Glutamatergic neuron (in vitro differentiated cells): Measurements from ENCODE around the gene MAP7D2. TPM values are rescaled to one million over a fixed set of nuclear protein-coding genes. Genes with fewer than 3 reads are reported as not detected.

Source experiments
- DNase-seq: peaks from one replicate; pipeline ENCODE4 v3.0.0; 2022
- H3K27ac Mint-ChIP-seq: one replicate; pipeline ENCODE4 v1.8.0; 2020; ENCODE audit warnings: mild to moderate bottlenecking, mixed read lengths, inconsistent platforms; ENCODE audit not compliant: unreplicated experiment
- H3K27me3 Mint-ChIP-seq: one replicate; pipeline ENCODE4 v1.8.0; 2020; ENCODE audit warnings: mild to moderate bottlenecking, moderate library complexity, mixed read lengths, inconsistent platforms; ENCODE audit not compliant: unreplicated experiment
- H3K36me3 Mint-ChIP-seq: one replicate; pipeline ENCODE4 v1.8.0; 2020; ENCODE audit warnings: mild to moderate bottlenecking, mixed read lengths, inconsistent platforms; ENCODE audit not compliant: unreplicated experiment
- H3K4me1 Mint-ChIP-seq: one replicate; pipeline ENCODE4 v1.8.0; 2020; ENCODE audit warnings: mild to moderate bottlenecking, low read depth, mixed read lengths, inconsistent platforms; ENCODE audit not compliant: unreplicated experiment
- H3K4me3 Mint-ChIP-seq: one replicate; pipeline ENCODE4 v1.8.0; 2020; ENCODE audit warnings: mild to moderate bottlenecking, mixed read lengths, inconsistent platforms; ENCODE audit not compliant: unreplicated experiment
- H3K9me3 Mint-ChIP-seq: one replicate; pipeline ENCODE4 v1.8.0; 2020; ENCODE audit warnings: mild to moderate bottlenecking, moderate library complexity, mixed read lengths, inconsistent platforms; ENCODE audit not compliant: unreplicated experiment
- total RNA-seq: library from RNA; stranded (reverse); fragmentation: NEBNext Ultra II Directional; extraction: Animal tissue kit (Norgen Biotek cat#: 25700); gene quantifications from one replicate; pipeline ENCODE4 v1.2.1, GENCODE V29; 2021; ENCODE audit not compliant: unreplicated experiment
- TF ChIP-seq, protein P1 (sequence below): fragments of 200-600 bp; sonication (generic); IDR thresholded peaks from one replicate; pipeline ENCODE4 v1.5.0; 2021; ENCODE audit not compliant: partially characterized antibody, unreplicated experiment

The MAP7D2 gene
- total RNA-seq, 1 donor from 2014 or later: 3.0 TPM

DNA sequence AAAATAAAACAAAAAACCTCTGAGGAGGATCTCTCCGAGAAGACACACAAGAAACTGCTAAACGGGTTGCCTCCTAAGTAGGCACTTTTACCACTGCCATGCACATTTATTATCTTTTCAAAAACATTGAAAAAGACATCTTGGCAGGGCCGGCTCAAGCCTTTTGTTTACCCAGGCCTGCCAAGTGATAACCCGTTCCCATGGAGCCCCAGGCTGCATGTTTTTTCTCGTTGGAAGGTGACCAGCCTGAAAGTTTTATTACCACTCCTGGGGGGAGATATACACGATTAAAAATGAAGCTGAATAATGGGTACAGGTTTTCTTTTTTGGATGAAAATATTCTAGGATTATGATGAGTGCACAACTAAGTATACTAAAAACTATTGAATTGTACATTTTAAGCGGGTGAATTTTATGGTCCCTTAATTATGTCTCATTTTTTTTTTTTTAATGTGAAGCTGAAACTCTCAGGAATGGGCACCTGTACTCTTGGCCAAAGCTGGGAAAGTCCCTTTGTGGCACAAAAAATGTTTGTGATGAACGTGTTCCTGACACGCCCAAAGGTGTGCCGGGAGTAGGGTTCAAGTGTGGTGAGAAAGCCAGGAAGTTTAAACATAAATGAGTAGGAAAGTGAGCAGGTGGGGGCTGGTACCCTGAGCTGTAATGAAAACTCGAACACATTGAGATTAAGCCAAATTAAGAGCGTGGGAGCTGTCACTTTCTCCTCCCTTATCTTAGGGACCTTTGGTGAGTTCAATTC, 1.5 kb upstream of the MAP7D2 start:
- DNase-seq: no peak
- TF ChIP-seq, protein P1, sequence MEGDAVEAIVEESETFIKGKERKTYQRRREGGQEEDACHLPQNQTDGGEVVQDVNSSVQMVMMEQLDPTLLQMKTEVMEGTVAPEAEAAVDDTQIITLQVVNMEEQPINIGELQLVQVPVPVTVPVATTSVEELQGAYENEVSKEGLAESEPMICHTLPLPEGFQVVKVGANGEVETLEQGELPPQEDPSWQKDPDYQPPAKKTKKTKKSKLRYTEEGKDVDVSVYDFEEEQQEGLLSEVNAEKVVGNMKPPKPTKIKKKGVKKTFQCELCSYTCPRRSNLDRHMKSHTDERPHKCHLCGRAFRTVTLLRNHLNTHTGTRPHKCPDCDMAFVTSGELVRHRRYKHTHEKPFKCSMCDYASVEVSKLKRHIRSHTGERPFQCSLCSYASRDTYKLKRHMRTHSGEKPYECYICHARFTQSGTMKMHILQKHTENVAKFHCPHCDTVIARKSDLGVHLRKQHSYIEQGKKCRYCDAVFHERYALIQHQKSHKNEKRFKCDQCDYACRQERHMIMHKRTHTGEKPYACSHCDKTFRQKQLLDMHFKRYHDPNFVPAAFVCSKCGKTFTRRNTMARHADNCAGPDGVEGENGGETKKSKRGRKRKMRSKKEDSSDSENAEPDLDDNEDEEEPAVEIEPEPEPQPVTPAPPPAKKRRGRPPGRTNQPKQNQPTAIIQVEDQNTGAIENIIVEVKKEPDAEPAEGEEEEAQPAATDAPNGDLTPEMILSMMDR: no peak
- H3K27me3 Mint-ChIP-seq: peaks cover 1% of the 10 kb centered on the region

DNA sequence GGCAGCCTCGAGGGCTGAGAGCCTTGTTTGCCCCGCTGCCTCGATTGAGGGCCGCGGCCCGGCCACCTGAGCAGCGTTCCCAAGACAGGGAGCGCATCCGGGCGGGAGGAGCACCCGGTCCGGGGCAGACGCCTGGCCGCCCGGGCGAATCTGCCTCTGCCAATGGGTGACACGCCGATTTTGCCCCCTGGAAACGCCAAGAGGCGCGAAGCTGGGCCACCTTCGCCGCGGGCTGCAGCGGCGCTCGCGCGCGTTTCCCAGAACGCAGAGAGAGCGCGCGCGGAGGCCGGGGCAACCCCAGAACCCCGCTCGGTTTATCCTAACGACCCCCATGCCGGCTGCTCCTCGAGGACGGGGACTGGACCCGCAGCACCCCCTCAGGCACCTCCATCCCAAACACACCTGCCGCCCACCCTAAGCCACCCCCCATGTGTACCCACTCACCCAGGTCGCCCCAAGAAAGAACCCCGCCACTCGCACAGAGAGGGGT, 575 bp downstream of the MAP7D2 start:
- DNase-seq: peak; percentile 20
- peak overlapping the region; percentile 80 for H3K4me3 Mint-ChIP-seq
- peaks cover 1% of the 10 kb centered on the region for H3K4me1 Mint-ChIP-seq
- TF ChIP-seq, protein P1: no peak
- no peak overlapping the region for H3K27ac Mint-ChIP-seq
- no peaks in the 10 kb centered on the region for H3K36me3 Mint-ChIP-seq
- peaks cover 1% of the 10 kb centered on the region for H3K27me3 Mint-ChIP-seq
- H3K9me3 Mint-ChIP-seq: no peaks in the 10 kb centered on the region

More for the DNA sequence above, 1.5 kb upstream of the MAP7D2 start:
- Mint-ChIP-seq H3K36me3 (no peaks in the 10 kb centered on the region), H3K27ac (no peak overlapping the region), H3K4me3 (no peak overlapping the region), H3K4me1 (peaks cover 1% of the 10 kb centered on the region), H3K9me3 (no peaks in the 10 kb centered on the region)

DNA sequence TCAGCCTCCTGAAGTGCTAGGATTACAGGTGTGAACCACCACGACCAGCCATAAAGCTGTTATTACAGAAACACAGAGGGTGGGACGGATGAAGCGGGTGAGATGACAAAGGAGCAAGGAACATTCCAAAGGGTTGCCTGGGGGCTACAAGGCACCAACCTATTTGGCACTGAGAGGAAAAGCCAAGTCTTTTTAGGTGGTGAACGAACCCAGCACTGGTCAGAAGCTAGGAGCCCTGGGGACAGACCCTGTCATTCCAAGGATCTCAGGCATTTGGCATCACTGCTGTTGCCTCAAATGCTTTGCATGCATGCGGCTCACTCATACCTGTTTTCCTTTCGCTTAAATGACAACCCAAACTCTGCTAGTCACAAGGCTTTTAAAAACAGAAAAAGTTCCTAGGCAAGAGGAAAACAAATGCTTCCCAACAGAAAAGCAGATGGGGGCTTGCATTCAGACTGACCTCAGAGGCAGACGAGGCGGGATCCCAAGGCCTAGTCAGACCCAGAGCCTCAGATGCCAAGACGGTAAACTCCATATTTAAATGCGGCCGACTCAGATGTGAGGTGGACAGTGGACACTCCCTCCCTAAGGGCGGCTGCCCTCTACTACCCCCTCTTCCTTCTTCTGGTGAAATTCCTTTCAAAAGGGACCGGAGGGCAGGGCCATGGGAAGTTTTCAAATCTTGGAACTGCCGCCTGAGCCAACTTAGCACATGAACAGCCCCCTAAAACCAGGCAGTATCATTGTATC, 4.5 kb downstream of the MAP7D2 start:
- TF ChIP-seq, protein P1: no peak
- Mint-ChIP-seq H3K4me3 (no peak overlapping the region), H3K27ac (no peak overlapping the region), H3K4me1 (peaks cover 1% of the 10 kb centered on the region), H3K9me3 (no peaks in the 10 kb centered on the region), H3K36me3 (no peaks in the 10 kb centered on the region), H3K27me3 (peaks cover under 1% of the 10 kb centered on the region)
- DNase-seq: no peak

DNA sequence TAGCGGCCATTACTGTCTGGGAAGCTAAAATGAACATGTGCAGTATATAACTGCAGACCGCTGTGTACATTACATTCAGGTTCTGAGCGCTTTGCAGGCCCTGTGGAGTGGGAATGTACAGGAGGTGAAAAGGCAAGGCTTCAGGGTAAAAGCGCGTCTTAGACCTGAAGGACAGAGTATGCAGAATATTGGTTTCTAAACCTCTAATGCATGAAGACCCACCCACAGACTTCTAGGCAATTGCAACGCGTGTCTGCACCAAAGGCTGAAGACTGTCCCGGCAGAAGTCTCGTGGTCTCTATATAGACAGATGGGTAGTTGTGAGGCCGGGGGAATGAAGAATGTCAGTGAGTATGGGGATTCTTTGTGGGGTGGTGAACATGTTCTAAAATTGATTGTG, 5.4 kb downstream of the MAP7D2 start:
- Mint-ChIP-seq H3K27ac (no peak overlapping the region), H3K4me3 (no peak overlapping the region), H3K27me3 (no peaks in the 10 kb centered on the region), H3K4me1 (peaks cover 1% of the 10 kb centered on the region), H3K9me3 (no peaks in the 10 kb centered on the region), H3K36me3 (no peaks in the 10 kb centered on the region)
- TF ChIP-seq, protein P1: no peak
- no peak for DNase-seq
